HepG2 (cell line): ENCODE results near the gene HAP1. TPM values are rescaled to one million over a fixed set of nuclear protein-coding genes. Genes with fewer than 3 reads are reported as not detected.
A peak's percentile ranks its signal among the peaks of the same experiment; 100 is the strongest.

ENCODE experiments used
- AGO1 ChIP-seq: fragments of 200-400 bp; formaldehyde crosslinking; IDR thresholded peaks from 2 replicates; pipeline ENCODE4 v1.6.1; 2017; ENCODE audit warnings: mild to moderate bottlenecking, low read depth, low read length, moderate library complexity; ENCODE audit not compliant: poor library complexity, severe bottlenecking
- AHR ChIP-seq: IDR thresholded peaks from 2 replicates; pipeline ENCODE4 v1.6.1; 2018; ENCODE audit warnings: missing genetic modification reagents, missing compliant biosample characterization
- FOXK1 ChIP-seq: sonication (generic); formaldehyde crosslinking; IDR thresholded peaks from 2 replicates; pipeline ENCODE4 v1.4.0; 2020; ENCODE audit warnings: low read depth, missing genetic modification reagents, borderline replicate concordance
- GABPA ChIP-seq, 2 experiments: IDR thresholded peaks; 2 replicates each; pipeline ENCODE4 v1.6.1; 2011 to 2016; ENCODE audit warnings: low read depth in 2 of 2, low read length in 1 of 2, missing biosample characterization in 1 of 2, missing genetic modification characterization in 1 of 2
- HDAC2 ChIP-seq: sonication (generic); formaldehyde crosslinking; IDR thresholded peaks from 2 replicates; pipeline ENCODE4 v1.4.0; 2020; ENCODE audit warnings: missing genetic modification reagents
- HDAC6 ChIP-seq: fragments of 200-600 bp; sonication (generic); IDR thresholded peaks from 2 replicates; pipeline ENCODE4 v1.7.0; 2017; ENCODE audit warnings: mild to moderate bottlenecking, antibody characterized with exemption, low read length, low read depth
- HNRNPLL ChIP-seq: fragments of 200-400 bp; formaldehyde crosslinking; IDR thresholded peaks from 2 replicates; pipeline ENCODE4 v1.6.1; 2017; ENCODE audit warnings: mild to moderate bottlenecking, low read depth, low read length; ENCODE audit not compliant: poor library complexity, severe bottlenecking
- NFE2 ChIP-seq: sonication (generic); formaldehyde crosslinking; IDR thresholded peaks from 2 replicates; pipeline ENCODE4 v1.4.0; 2020; ENCODE audit warnings: missing genetic modification reagents
- RBFOX2 ChIP-seq: fragments of 200-400 bp; formaldehyde crosslinking; IDR thresholded peaks from 2 replicates; pipeline ENCODE4 v1.6.1; 2017; ENCODE audit warnings: low read depth, mild to moderate bottlenecking, low read length
- SNAI1 ChIP-seq: sonication (generic); formaldehyde crosslinking; IDR thresholded peaks from 2 replicates; pipeline ENCODE4 v1.5.0; 2020; ENCODE audit warnings: mild to moderate bottlenecking, missing genetic modification reagents, borderline replicate concordance
- ZNF224 ChIP-seq: sonication (generic); formaldehyde crosslinking; IDR thresholded peaks from 2 replicates; pipeline ENCODE4 v1.5.0; 2020; ENCODE audit warnings: mild to moderate bottlenecking, missing genetic modification reagents
- ZNF232 ChIP-seq: sonication (generic); formaldehyde crosslinking; IDR thresholded peaks from 2 replicates; pipeline ENCODE4 v1.4.0; 2020; ENCODE audit warnings: missing genetic modification reagents, borderline replicate concordance
- ZNF607 ChIP-seq: sonication (generic); formaldehyde crosslinking; IDR thresholded peaks from 2 replicates; pipeline ENCODE4 v1.5.1; 2020; ENCODE audit warnings: missing genetic modification reagents, mild to moderate bottlenecking, borderline replicate concordance
- ZNF678 ChIP-seq: sonication (generic); formaldehyde crosslinking; IDR thresholded peaks from 2 replicates; pipeline ENCODE4 v1.4.0; 2020; ENCODE audit warnings: mild to moderate bottlenecking, missing genetic modification reagents
- ZNF768 ChIP-seq: sonication (generic); formaldehyde crosslinking; IDR thresholded peaks from 2 replicates; pipeline ENCODE4 v1.4.0; 2020; ENCODE audit warnings: missing genetic modification reagents
- ZNF792 ChIP-seq: IDR thresholded peaks from 2 replicates; pipeline ENCODE4 v1.6.1; 2016
- ZNF883 ChIP-seq: sonication (generic); formaldehyde crosslinking; IDR thresholded peaks from 2 replicates; pipeline ENCODE4 v1.5.1; 2020; ENCODE audit warnings: mild to moderate bottlenecking, missing genetic modification reagents; ENCODE audit errors: not compliant biosample characterization
- ZSCAN5A ChIP-seq: sonication (generic); formaldehyde crosslinking; IDR thresholded peaks from 2 replicates; pipeline ENCODE4 v1.8.0; 2022; ENCODE audit warnings: mild to moderate bottlenecking, missing genetic modification reagents, borderline replicate concordance
- polyA plus RNA-seq, 8 experiments: library from polyadenylated mRNA; depleted of rRNA in 3 of 8; stranded (reverse) in 7 of 8; unstranded in 1 of 8; fragments of >200 nt; fragmentation: Illumina TruSeq in 4 of 8; extraction: Trizol in 4 of 8; gene quantifications; 2 replicates each; pipeline versions ENCODE4 v1.2.1 to v1.2.3, GENCODE V29; 2011 to 2016; ENCODE audit warnings: low read depth in 4 of 8, missing spikeins in 1 of 8, mixed read lengths in 1 of 8; ENCODE audit not compliant: insufficient read depth in 1 of 8
- total RNA-seq, 5 experiments: library from RNA; depleted of rRNA; stranded (reverse); fragments of >200 nt; fragmentation: Illumina TruSeq; extraction: Trizol; gene quantifications; 2 replicates each; pipeline ENCODE4 v1.2.3, GENCODE V29; 2016; ENCODE audit warnings: low read depth in 1 of 5
- TF ChIP-seq, protein P1 (sequence below): sonication (generic); formaldehyde crosslinking; IDR thresholded peaks from 2 replicates; pipeline ENCODE4 v1.8.0; 2022; ENCODE audit warnings: low read depth, missing genetic modification reagents
- TF ChIP-seq, protein P2 (sequence below): sonication (generic); formaldehyde crosslinking; IDR thresholded peaks from 2 replicates; pipeline ENCODE4 v1.4.0; 2020; ENCODE audit warnings: low read depth, missing genetic modification reagents

Gene HAP1
- total and polyA plus RNA-seq, 2 of the 13 experiments (the other 11 are each of a cell fraction or from before 2014, with no cell fraction given): 0.07 TPM

DNA sequence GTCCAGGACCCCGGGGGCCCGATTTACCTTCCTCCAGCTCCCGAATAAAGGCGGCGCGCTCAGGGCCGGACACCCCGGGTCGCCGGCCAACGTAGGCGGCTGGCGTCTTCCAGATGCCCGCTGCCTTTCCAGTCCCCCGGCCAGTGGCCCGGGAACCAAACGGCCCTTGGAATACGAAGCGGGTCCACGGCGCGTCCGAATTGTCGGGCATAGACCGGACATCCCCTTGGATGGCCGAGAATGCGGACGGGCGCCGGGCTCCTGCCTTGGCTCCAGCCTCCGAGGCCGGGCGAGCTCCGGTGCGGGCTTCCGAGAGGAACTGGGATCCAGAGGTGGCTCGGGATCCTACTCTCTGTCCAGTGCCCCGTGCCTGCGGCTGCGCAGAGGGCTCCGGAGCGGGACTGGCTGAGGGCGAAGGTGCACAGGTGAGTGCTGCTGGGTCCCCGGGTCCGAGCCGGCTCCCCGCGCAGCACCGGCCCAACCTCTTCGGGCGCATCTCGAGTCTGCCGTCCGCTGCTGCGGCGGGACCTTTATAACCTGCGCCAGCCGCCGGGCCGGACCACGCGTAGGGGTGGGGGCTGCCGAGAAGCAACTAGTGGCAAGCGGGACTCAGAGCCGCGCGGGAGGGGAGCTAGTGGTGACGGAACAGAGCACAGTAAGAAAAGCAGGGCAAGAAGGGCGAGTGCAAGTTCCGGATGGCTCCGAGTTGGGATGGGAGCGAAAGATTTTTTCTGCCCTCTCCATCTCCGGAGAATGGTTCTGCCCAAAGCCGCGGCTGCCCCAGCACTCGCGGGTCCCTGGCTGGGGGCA, at the start of gene HAP1 (continued):
- TF ChIP-seq ZNF232: 0 out of 2 replicates have a peak, but pooled peaks have one; percentile 42
- TF ChIP-seq ZNF678: no peak
- peak; percentile 79 for TF ChIP-seq RBFOX2
- TF ChIP-seq FOXK1 (CRISPR knock-in tag): no peak
- TF ChIP-seq ZNF607 (CRISPR knock-in tag): no peak
- peak; percentile 14; the same call in 1 of the 2 replicates for TF ChIP-seq ZNF224
- TF ChIP-seq GABPA (IDR thresholded peaks at IDR 0.05; ENCODE audit: low read depth, low read length): no peak
- no peak for TF ChIP-seq GABPA (CRISPR knock-in tag; IDR thresholded peaks at IDR 0.05; ENCODE audit: low read depth)
- TF ChIP-seq SNAI1 (CRISPR knock-in tag): peak; percentile 66; the same call in 1 of the 2 replicates
- TF ChIP-seq ZSCAN5A (CRISPR knock-in tag): 0 out of 2 replicates have a peak, but pooled peaks have one; percentile 1
- TF ChIP-seq AGO1: no peak
- TF ChIP-seq AHR: peak; percentile 85; the same call in 1 of the 2 replicates
- TF ChIP-seq HNRNPLL: peak; percentile 63
- TF ChIP-seq HDAC2: 0 out of 2 replicates have a peak, but pooled peaks have one; percentile 22
- TF ChIP-seq ZNF792: no peak
- TF ChIP-seq HDAC6: no peak
- TF ChIP-seq, protein P1, sequence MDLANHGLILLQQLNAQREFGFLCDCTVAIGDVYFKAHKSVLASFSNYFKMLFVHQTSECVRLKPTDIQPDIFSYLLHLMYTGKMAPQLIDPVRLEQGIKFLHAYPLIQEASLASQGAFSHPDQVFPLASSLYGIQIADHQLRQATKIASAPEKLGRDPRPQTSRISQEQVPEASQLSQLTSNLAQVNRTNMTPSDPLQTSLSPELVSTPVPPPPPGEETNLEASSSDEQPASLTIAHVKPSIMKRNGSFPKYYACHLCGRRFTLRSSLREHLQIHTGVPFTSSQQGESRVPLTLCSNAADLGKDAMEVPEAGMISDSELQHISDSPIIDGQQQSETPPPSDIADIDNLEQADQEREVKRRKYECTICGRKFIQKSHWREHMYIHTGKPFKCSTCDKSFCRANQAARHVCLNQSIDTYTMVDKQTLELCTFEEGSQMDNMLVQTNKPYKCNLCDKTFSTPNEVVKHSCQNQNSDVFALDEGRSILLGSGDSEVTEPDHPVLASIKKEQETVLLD: no peak
- TF ChIP-seq, protein P2, sequence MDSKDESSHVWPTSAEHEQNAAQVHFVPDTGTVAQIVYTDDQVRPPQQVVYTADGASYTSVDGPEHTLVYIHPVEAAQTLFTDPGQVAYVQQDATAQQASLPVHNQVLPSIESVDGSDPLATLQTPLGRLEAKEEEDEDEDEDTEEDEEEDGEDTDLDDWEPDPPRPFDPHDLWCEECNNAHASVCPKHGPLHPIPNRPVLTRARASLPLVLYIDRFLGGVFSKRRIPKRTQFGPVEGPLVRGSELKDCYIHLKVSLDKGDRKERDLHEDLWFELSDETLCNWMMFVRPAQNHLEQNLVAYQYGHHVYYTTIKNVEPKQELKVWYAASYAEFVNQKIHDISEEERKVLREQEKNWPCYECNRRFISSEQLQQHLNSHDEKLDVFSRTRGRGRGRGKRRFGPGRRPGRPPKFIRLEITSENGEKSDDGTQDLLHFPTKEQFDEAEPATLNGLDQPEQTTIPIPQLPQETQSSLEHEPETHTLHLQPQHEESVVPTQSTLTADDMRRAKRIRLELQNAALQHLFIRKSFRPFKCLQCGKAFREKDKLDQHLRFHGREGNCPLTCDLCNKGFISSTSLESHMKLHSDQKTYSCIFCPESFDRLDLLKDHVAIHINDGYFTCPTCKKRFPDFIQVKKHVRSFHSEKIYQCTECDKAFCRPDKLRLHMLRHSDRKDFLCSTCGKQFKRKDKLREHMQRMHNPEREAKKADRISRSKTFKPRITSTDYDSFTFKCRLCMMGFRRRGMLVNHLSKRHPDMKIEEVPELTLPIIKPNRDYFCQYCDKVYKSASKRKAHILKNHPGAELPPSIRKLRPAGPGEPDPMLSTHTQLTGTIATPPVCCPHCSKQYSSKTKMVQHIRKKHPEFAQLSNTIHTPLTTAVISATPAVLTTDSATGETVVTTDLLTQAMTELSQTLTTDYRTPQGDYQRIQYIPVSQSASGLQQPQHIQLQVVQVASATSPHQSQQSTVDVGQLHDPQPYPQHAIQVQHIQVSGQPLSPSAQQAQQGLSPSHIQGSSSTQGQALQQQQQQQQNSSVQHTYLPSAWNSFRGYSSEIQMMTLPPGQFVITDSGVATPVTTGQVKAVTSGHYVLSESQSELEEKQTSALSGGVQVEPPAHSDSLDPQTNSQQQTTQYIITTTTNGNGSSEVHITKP (CRISPR knock-in tag): peak; percentile 100
- TF ChIP-seq NFE2 (CRISPR knock-in tag): no peak
- TF ChIP-seq ZNF768: peak; percentile 51; the same call in 1 of the 2 replicates
- peak; percentile 59 for TF ChIP-seq ZNF883
